Measurements from ENCODE around the gene SH2B2. TPM values are rescaled to one million over a fixed set of nuclear protein-coding genes. Genes with fewer than 3 reads are reported as not detected.
"Not testable (repeated sequence)": the region's sequence is repeated elsewhere in the genome, so short reads cannot be mapped to it uniquely, and the experiment has no call there.

The SH2B2 gene
- total RNA-seq, 1 experiment from 2014 or later = 6.2 TPM

DNA sequence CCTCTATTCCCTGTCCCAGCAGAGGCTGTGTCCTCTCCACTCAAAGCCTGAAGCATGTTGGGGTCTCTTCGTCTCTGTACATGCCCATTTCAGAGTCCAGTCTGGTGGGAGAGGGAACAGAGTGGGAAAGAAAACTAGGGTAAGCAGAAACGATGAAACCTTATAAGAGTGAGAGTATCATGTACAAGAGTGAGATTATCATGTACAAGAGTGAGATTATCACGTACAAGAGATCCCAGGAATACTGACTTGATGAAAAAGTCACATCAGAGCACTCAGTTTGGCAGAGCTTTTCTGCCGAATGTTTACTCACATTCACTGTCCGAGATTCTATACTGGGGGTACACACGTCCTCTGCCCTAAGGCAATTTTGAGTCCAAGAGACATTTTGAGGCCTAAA lies 69.7 kb downstream of the SH2B2 start, which contains the start of gene SPDYE6:
Gene SPDYE6 (minus strand): TSS at position 101 of the 400 bp plus-strand sequence. CDS start 421 bp downstream, outside the sequence.
- H3K27me3 ChIP-seq (ENCODE audit: control insufficient read depth, insufficient read depth, low read length); H3K4me3 ChIP-seq (ENCODE audit: insufficient read depth, low read depth, low read length); DNase-seq; H3K36me3 ChIP-seq (replicated peaks; ENCODE audit: control insufficient read depth, insufficient read depth, low read length): not testable (repeated sequence)

- peak overlapping the region; percentile 76 for H3K4me3 ChIP-seq (ENCODE audit: insufficient read depth, low read depth, low read length)
- H3K36me3 ChIP-seq (replicated peaks; ENCODE audit: control insufficient read depth, insufficient read depth, low read length); H3K27me3 ChIP-seq (ENCODE audit: control insufficient read depth, insufficient read depth, low read length): not testable (repeated sequence)
- peak; percentile 82 for DNase-seq
Observed at GRCh38 chr7:102363549-102364393, 77.1 kb downstream of the SH2B2 start.

DNA sequence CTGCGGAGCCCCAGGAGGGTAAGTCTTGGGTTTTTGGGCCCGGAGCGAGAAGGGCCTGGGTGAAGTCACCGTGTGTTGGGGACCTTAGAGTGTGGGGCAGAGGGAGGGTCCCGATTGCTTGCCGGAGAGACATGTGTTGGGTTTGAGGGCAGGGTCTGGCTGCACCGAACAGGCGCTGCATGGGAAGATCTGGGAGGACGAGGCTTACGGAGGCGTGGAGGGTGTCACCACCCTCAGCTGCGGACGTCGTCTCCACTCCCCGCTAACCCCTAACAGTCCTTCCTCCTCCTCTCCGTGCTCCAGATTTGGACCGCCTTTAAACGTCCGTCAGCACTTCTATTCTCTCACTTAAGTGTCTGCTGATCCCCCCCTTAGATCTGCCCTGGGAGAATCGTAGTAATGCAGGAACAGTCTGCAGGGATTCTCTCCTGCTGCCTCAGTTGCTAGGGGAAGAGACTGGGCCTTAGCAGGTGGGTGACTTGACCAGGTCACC lies 77.8 kb downstream of the SH2B2 start:
- H3K36me3 ChIP-seq (replicated peaks; ENCODE audit: control insufficient read depth, insufficient read depth, low read length); H3K27me3 ChIP-seq (ENCODE audit: control insufficient read depth, insufficient read depth, low read length); DNase-seq: not testable (repeated sequence)
- peak overlapping the region; percentile 76 for H3K4me3 ChIP-seq (ENCODE audit: insufficient read depth, low read depth, low read length)

GRCh38 chr7:102365390-102365789 lies 78.7 kb downstream of the SH2B2 start:
- not testable (repeated sequence) for H3K27me3 ChIP-seq (ENCODE audit: control insufficient read depth, insufficient read depth, low read length); DNase-seq; H3K36me3 ChIP-seq (replicated peaks; ENCODE audit: control insufficient read depth, insufficient read depth, low read length); H3K4me3 ChIP-seq (ENCODE audit: insufficient read depth, low read depth, low read length)

- H3K36me3 ChIP-seq (replicated peaks; ENCODE audit: control insufficient read depth, insufficient read depth, low read length); H3K27me3 ChIP-seq (ENCODE audit: control insufficient read depth, insufficient read depth, low read length); DNase-seq; H3K4me3 ChIP-seq (ENCODE audit: insufficient read depth, low read depth, low read length): not testable (repeated sequence)
Observed at GRCh38 chr7:102370038-102370437, 83.4 kb downstream of the SH2B2 start.

Other genes starting within 250 kb of the SH2B2 start
- gene SPDYE6, start 69.6 kb downstream of the SH2B2 start, total RNA-seq (2014; rRNA removed; shearing (Covaris generic)) = not detected in 2 replicates
- gene PRKRIP1, start 109.5 kb downstream of the SH2B2 start, total RNA-seq (2014; rRNA removed; shearing (Covaris generic)) = 20.5 and 24.4 TPM in 2 replicates
- 13.3 and 17.3 TPM in 2 replicates for gene ORAI2, start 146.7 kb downstream of the SH2B2 start, total RNA-seq (2014; rRNA removed; shearing (Covaris generic))
- gene ALKBH4, start 178.0 kb downstream of the SH2B2 start, total RNA-seq (2014; rRNA removed; shearing (Covaris generic)) = 29.1 and 30.5 TPM in 2 replicates
- 54.0 and 67.2 TPM in 2 replicates for gene LRWD1, start 178.1 kb downstream of the SH2B2 start, total RNA-seq (2014; rRNA removed; shearing (Covaris generic))
- 40.9 and 42.2 TPM in 2 replicates for gene POLR2J, start 192.1 kb downstream of the SH2B2 start, total RNA-seq (2014; rRNA removed; shearing (Covaris generic))
- gene RASA4B, start 230.9 kb downstream of the SH2B2 start, total RNA-seq (2014; rRNA removed; shearing (Covaris generic)) = 3.2 and 5.9 TPM in 2 replicates